HL-60 (cell line): ENCODE measurements around the gene CCDC116.

Experiments
- CTCF ChIP-seq: IDR thresholded peaks from one replicate; pipeline ENCODE4 v1.5.1; 2011; ENCODE audit warnings: low read length, control low read depth, inconsistent platforms; ENCODE audit not compliant: insufficient read depth
- GABPA ChIP-seq: IDR thresholded peaks from 2 replicates; pipeline ENCODE4 v1.6.1; 2012; ENCODE audit warnings: low read depth
- POLR2AphosphoS5 ChIP-seq: IDR thresholded peaks from 2 replicates; pipeline ENCODE4 v1.6.1; 2012; ENCODE audit warnings: low read depth
- REST ChIP-seq: IDR thresholded peaks from 2 replicates; pipeline ENCODE4 v1.6.1; 2012; ENCODE audit warnings: low read depth; ENCODE audit not compliant: insufficient replicate concordance
- SPI1 ChIP-seq: IDR thresholded peaks from 2 replicates; pipeline ENCODE4 v1.6.1; 2012; ENCODE audit warnings: low read depth, mild to moderate bottlenecking, borderline replicate concordance

- no peak for TF ChIP-seq CTCF
- TF ChIP-seq POLR2AphosphoS5, result no peak
- TF ChIP-seq REST, result no peak
- TF ChIP-seq SPI1, result no peak
- no peak for TF ChIP-seq GABPA
Measured at GRCh38 chr22:21598302-21598701, 34.3 kb upstream of the CCDC116 start.
